ENCODE results near the gene FAM221B.

Gene FAM221B

GRCh38 chr9:35841645-35841900 is 13.0 kb upstream of the FAM221B start:
- H3K4me1 ChIP-seq (ENCODE audit: control extremely low read depth in 1 of 4, control insufficient read depth in 4 of 4, insufficient read depth in 4 of 4, low read length in 3 of 4) = peaks cover 7 to 25% (median 7%) of the 10 kb centered on the region in 4 experiments
- no peak overlapping the region for H3K4me3 ChIP-seq (ENCODE audit: control insufficient read depth in 1 of 7, extremely low read depth in 1 of 7, insufficient read depth in 4 of 7, low read depth in 2 of 7, low read length in 6 of 7)
- H3K27ac ChIP-seq (ENCODE audit: insufficient read depth in 1 of 2, low read depth in 1 of 2, low read length in 2 of 2, poor library complexity in 1 of 2, severe bottlenecking in 2 of 2) = no peak overlapping the region
- H3K27me3 ChIP-seq (replicated peaks in 2 of 5; ENCODE audit: control insufficient read depth in 4 of 5, insufficient read depth in 5 of 5, low read length in 4 of 5) = peaks cover under 1 to 81% (median 28%) of the 10 kb centered on the region in 5 experiments
- no peaks in the 10 kb centered on the region for H3K9me3 ChIP-seq (ENCODE audit: control extremely low read depth in 1 of 5, control insufficient read depth in 4 of 5, insufficient read depth in 2 of 5, low read depth in 1 of 5, low read length in 4 of 5)
- no peaks in the 10 kb centered on the region for H3K36me3 ChIP-seq (ENCODE audit: control insufficient read depth in 4 of 4, insufficient read depth in 4 of 4, low read length in 3 of 4)
- no peak for DNase-seq
- ChIA-PET CTCF (interaction anchor here (1.1 to 1.4 kb wide), 2 partner anchors 13 to 15 kb away, joined by 3 to 7 read pairs; partner anchors contain the start of genes FAM221B and TMEM8B), POLR2A (no interaction called here)
- WGBS (ENCODE audit: insufficient coverage) = 100% methylated on average over 1 of the region's 5 CpGs

- WGBS (ENCODE audit: insufficient coverage) = 98% methylated on average over 10 of the region's 15 CpGs
- no peak for DNase-seq
- Histone ChIP-seq H3K27ac (ENCODE audit: insufficient read depth in 1 of 2, low read depth in 1 of 2, low read length in 2 of 2, poor library complexity in 1 of 2, severe bottlenecking in 2 of 2) (no peak overlapping the region), H3K4me3 (ENCODE audit: control insufficient read depth in 1 of 7, extremely low read depth in 1 of 7, insufficient read depth in 4 of 7, low read depth in 2 of 7, low read length in 6 of 7) (no peak overlapping the region), H3K4me1 (ENCODE audit: control extremely low read depth in 1 of 4, control insufficient read depth in 4 of 4, insufficient read depth in 4 of 4, low read length in 3 of 4) (peaks cover 7 to 20% (median 7%) of the 10 kb centered on the region in 4 experiments), H3K36me3 (ENCODE audit: control insufficient read depth in 4 of 4, insufficient read depth in 4 of 4, low read length in 3 of 4) (no peaks in the 10 kb centered on the region), H3K9me3 (ENCODE audit: control extremely low read depth in 1 of 5, control insufficient read depth in 4 of 5, insufficient read depth in 2 of 5, low read depth in 1 of 5, low read length in 4 of 5) (no peaks in the 10 kb centered on the region), H3K27me3 (replicated peaks in 2 of 5; ENCODE audit: control insufficient read depth in 4 of 5, insufficient read depth in 5 of 5, low read length in 4 of 5) (peaks cover 0 to 81% (median 26%) of the 10 kb centered on the region in 5 experiments)
- ChIA-PET CTCF (interaction anchor here (1.2 to 1.4 kb wide), 2 partner anchors 14 to 38 kb away, joined by 4 read pairs; no protein-coding TSS in a partner anchor), POLR2A (no interaction called here)
These were observed 12.5 kb upstream of the FAM221B start for GRCh38 chr9:35840881-35841644.

- ChIA-PET CTCF (interaction anchor here (0.6 to 1.4 kb wide), 5 partner anchors 8 to 64 kb away, joined by 3 to 4 read pairs (median 3); no protein-coding TSS in a partner anchor), POLR2A (no interaction called here)
- Histone ChIP-seq H3K4me3 (ENCODE audit: control insufficient read depth in 1 of 7, extremely low read depth in 1 of 7, insufficient read depth in 4 of 7, low read depth in 2 of 7, low read length in 6 of 7) (no peak overlapping the region), H3K36me3 (ENCODE audit: control insufficient read depth in 4 of 4, insufficient read depth in 4 of 4, low read length in 3 of 4) (no peaks in the 10 kb centered on the region), H3K4me1 (ENCODE audit: control extremely low read depth in 1 of 4, control insufficient read depth in 4 of 4, insufficient read depth in 4 of 4, low read length in 3 of 4) (peaks cover 2 to 12% (median 6%) of the 10 kb centered on the region in 4 experiments), H3K27me3 (replicated peaks in 2 of 5; ENCODE audit: control insufficient read depth in 4 of 5, insufficient read depth in 5 of 5, low read length in 4 of 5) (peaks cover 0 to 84% (median 26%) of the 10 kb centered on the region in 5 experiments), H3K27ac (ENCODE audit: insufficient read depth in 1 of 2, low read depth in 1 of 2, low read length in 2 of 2, poor library complexity in 1 of 2, severe bottlenecking in 2 of 2) (no peak overlapping the region), H3K9me3 (ENCODE audit: control extremely low read depth in 1 of 5, control insufficient read depth in 4 of 5, insufficient read depth in 2 of 5, low read depth in 1 of 5, low read length in 4 of 5) (no peaks in the 10 kb centered on the region)
- WGBS (ENCODE audit: insufficient coverage) = 98% methylated on average over 5 of the region's 5 CpGs
- no peak for DNase-seq
These were observed 11.4 kb upstream of the FAM221B start for GRCh38 chr9:35839926-35840325.

GRCh38 chr9:35836595-35836994 is 8.1 kb upstream of the FAM221B start:
- peaks cover 4 to 25% (median 15%) of the 10 kb centered on the region in 4 experiments for H3K4me1 ChIP-seq (ENCODE audit: control extremely low read depth in 1 of 4, control insufficient read depth in 4 of 4, insufficient read depth in 4 of 4, low read length in 3 of 4)
- no peak overlapping the region for H3K4me3 ChIP-seq (ENCODE audit: control insufficient read depth in 1 of 7, extremely low read depth in 1 of 7, insufficient read depth in 4 of 7, low read depth in 2 of 7, low read length in 6 of 7)
- CTCF ChIA-PET = interaction anchor here (0.9 to 4.8 kb wide), 10 partner anchors 8 to 105 kb away, joined by 3 to 35 read pairs (median 5); partner anchors contain the start of genes CREB3, FAM221B, NPR2 and TLN1
- no peaks in the 10 kb centered on the region for H3K36me3 ChIP-seq (ENCODE audit: control insufficient read depth in 4 of 4, insufficient read depth in 4 of 4, low read length in 3 of 4)
- no peak for DNase-seq
- 100% methylated on average over 5 of the region's 5 CpGs for WGBS (ENCODE audit: insufficient coverage)
- POLR2A ChIA-PET = no interaction called here
- H3K27ac ChIP-seq (ENCODE audit: insufficient read depth in 1 of 2, low read depth in 1 of 2, low read length in 2 of 2, poor library complexity in 1 of 2, severe bottlenecking in 2 of 2) = no peak overlapping the region
- peaks cover 0 to 57% (median 23%) of the 10 kb centered on the region in 5 experiments for H3K27me3 ChIP-seq (replicated peaks in 2 of 5; ENCODE audit: control insufficient read depth in 4 of 5, insufficient read depth in 5 of 5, low read length in 4 of 5)
- H3K9me3 ChIP-seq (ENCODE audit: control extremely low read depth in 1 of 5, control insufficient read depth in 4 of 5, insufficient read depth in 2 of 5, low read depth in 1 of 5, low read length in 4 of 5) = no peaks in the 10 kb centered on the region

- ChIA-PET CTCF (interaction anchor here (0.7 to 4.8 kb wide), 19 partner anchors 9 to 354 kb away, joined by 3 to 35 read pairs (median 4); partner anchors contain the start of genes CREB3, FAM221B, NPR2 and TLN1), POLR2A (interaction anchor here (0.5 kb wide), 1 partner anchor 19 kb away, joined by 3 read pairs; no protein-coding TSS in a partner anchor)
- DNase-seq = no peak
- no peak overlapping the region for H3K27ac ChIP-seq (ENCODE audit: insufficient read depth in 1 of 2, low read depth in 1 of 2, low read length in 2 of 2, poor library complexity in 1 of 2, severe bottlenecking in 2 of 2)
- H3K4me1 ChIP-seq (ENCODE audit: control extremely low read depth in 1 of 4, control insufficient read depth in 4 of 4, insufficient read depth in 4 of 4, low read length in 3 of 4) = peaks cover 4 to 25% (median 15%) of the 10 kb centered on the region in 4 experiments
- H3K27me3 ChIP-seq (replicated peaks in 2 of 5; ENCODE audit: control insufficient read depth in 4 of 5, insufficient read depth in 5 of 5, low read length in 4 of 5) = peaks cover 0 to 51% (median 20%) of the 10 kb centered on the region in 5 experiments
- WGBS (ENCODE audit: insufficient coverage) = 85% methylated on average over 2 of the region's 2 CpGs
- no peak overlapping the region for H3K4me3 ChIP-seq (ENCODE audit: control insufficient read depth in 1 of 7, extremely low read depth in 1 of 7, insufficient read depth in 4 of 7, low read depth in 2 of 7, low read length in 6 of 7)
- no peaks in the 10 kb centered on the region for H3K9me3 ChIP-seq (ENCODE audit: control extremely low read depth in 1 of 5, control insufficient read depth in 4 of 5, insufficient read depth in 2 of 5, low read depth in 1 of 5, low read length in 4 of 5)
- no peaks in the 10 kb centered on the region for H3K36me3 ChIP-seq (ENCODE audit: control insufficient read depth in 4 of 4, insufficient read depth in 4 of 4, low read length in 3 of 4)
These were observed 7.2 kb upstream of the FAM221B start for GRCh38 chr9:35835766-35836165.

- Histone ChIP-seq H3K9me3 (ENCODE audit: control extremely low read depth in 1 of 5, control insufficient read depth in 4 of 5, insufficient read depth in 2 of 5, low read depth in 1 of 5, low read length in 4 of 5) (no peaks in the 10 kb centered on the region), H3K36me3 (ENCODE audit: control insufficient read depth in 4 of 4, insufficient read depth in 4 of 4, low read length in 3 of 4) (no peaks in the 10 kb centered on the region), H3K27me3 (replicated peaks in 2 of 5; ENCODE audit: control insufficient read depth in 4 of 5, insufficient read depth in 5 of 5, low read length in 4 of 5) (peaks cover 0 to 46% (median 20%) of the 10 kb centered on the region in 5 experiments), H3K4me3 (ENCODE audit: control insufficient read depth in 1 of 7, extremely low read depth in 1 of 7, insufficient read depth in 4 of 7, low read depth in 2 of 7, low read length in 6 of 7) (no peak overlapping the region), H3K4me1 (ENCODE audit: control extremely low read depth in 1 of 4, control insufficient read depth in 4 of 4, insufficient read depth in 4 of 4, low read length in 3 of 4) (peaks cover 4 to 25% (median 15%) of the 10 kb centered on the region in 4 experiments), H3K27ac (ENCODE audit: insufficient read depth in 1 of 2, low read depth in 1 of 2, low read length in 2 of 2, poor library complexity in 1 of 2, severe bottlenecking in 2 of 2) (no peak overlapping the region)
- CTCF ChIA-PET = interaction anchor here (0.7 to 4.8 kb wide), 16 partner anchors 9 to 104 kb away, joined by 3 to 35 read pairs (median 4); partner anchors contain the start of genes CREB3, FAM221B, NPR2 and TLN1
- POLR2A ChIA-PET = no interaction called here
- 100% methylated on average over 3 of the region's 3 CpGs for WGBS (ENCODE audit: insufficient coverage)
- DNase-seq = peak in 1 of 3 donors; percentile 28
These were observed 6.7 kb upstream of the FAM221B start for GRCh38 chr9:35835216-35835632.
